HCT116 (cell line): ENCODE measurements around the gene RAMP3.

Source experiments
- CEBPB ChIP-seq: IDR thresholded peaks from 2 replicates; pipeline ENCODE4 v1.6.1; 2012; ENCODE audit warnings: low read depth
- EZH2 ChIP-seq: fragments of 200-600 bp; sonication (generic); IDR thresholded peaks from 2 replicates; pipeline ENCODE4 v1.6.1; 2017; ENCODE audit warnings: antibody characterized with exemption, mixed run types
- FOSL1 ChIP-seq: IDR thresholded peaks from 2 replicates; pipeline ENCODE4 v1.6.1; 2012; ENCODE audit warnings: low read depth
- POLR2A ChIP-seq: IDR thresholded peaks from 2 replicates; pipeline ENCODE4 v1.7.0; 2011; ENCODE audit warnings: borderline replicate concordance; ENCODE audit not compliant: insufficient read depth, insufficient read length; ENCODE audit errors: extremely low read depth
- POLR2AphosphoS5 ChIP-seq: IDR thresholded peaks from 2 replicates; pipeline ENCODE4 v1.6.1; 2011; ENCODE audit warnings: mild to moderate bottlenecking, low read depth, low read length, moderate library complexity
- RAD21 ChIP-seq: IDR thresholded peaks from 2 replicates; pipeline ENCODE4 v1.6.1; 2012; ENCODE audit warnings: low read depth, mild to moderate bottlenecking
- SP1 ChIP-seq: IDR thresholded peaks from 2 replicates; pipeline ENCODE4 v1.6.1; 2012; ENCODE audit warnings: low read depth
- ZNF274 ChIP-seq: fragments of 200-500 bp; sonication (Bioruptor generic); IDR thresholded peaks from 2 replicates; pipeline ENCODE4 v1.6.1; 2014; ENCODE audit warnings: mild to moderate bottlenecking, low read depth, low read length, inconsistent platforms
- TF ChIP-seq, protein P1 (sequence below): IDR thresholded peaks from 2 replicates; pipeline ENCODE4 v1.6.1; 2012
- TF ChIP-seq, protein P2 (sequence below), 3 experiments: fragments of 200-600 bp in 1 of 3; sonication (generic) in 1 of 3; IDR thresholded peaks in 2 of 3; conservative IDR thresholded peaks in 1 of 3; 2 replicates each; pipeline ENCODE4 v1.5.1; 2012 to 2017; ENCODE audit warnings: low read depth in 2 of 3, low read length in 2 of 3, antibody characterized with exemption in 1 of 3, borderline replicate concordance in 1 of 3, control low read depth in 1 of 3, mild to moderate bottlenecking in 1 of 3, mixed read lengths in 1 of 3, mixed run types in 1 of 3, moderate library complexity in 1 of 3; ENCODE audit not compliant: insufficient read depth in 1 of 3

GRCh38 chr7:45215601-45216062 lies 58.0 kb downstream of the RAMP3 start:
- TF ChIP-seq CEBPB (no peak), FOSL1 (no peak), EZH2 (no peak), POLR2A (no peak), RAD21 (no peak), ZNF274 (no peak), SP1 (no peak), POLR2AphosphoS5 (no peak)
- TF ChIP-seq, protein P1, sequence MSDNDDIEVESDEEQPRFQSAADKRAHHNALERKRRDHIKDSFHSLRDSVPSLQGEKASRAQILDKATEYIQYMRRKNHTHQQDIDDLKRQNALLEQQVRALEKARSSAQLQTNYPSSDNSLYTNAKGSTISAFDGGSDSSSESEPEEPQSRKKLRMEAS, result no peak
- TF ChIP-seq, protein P2, sequence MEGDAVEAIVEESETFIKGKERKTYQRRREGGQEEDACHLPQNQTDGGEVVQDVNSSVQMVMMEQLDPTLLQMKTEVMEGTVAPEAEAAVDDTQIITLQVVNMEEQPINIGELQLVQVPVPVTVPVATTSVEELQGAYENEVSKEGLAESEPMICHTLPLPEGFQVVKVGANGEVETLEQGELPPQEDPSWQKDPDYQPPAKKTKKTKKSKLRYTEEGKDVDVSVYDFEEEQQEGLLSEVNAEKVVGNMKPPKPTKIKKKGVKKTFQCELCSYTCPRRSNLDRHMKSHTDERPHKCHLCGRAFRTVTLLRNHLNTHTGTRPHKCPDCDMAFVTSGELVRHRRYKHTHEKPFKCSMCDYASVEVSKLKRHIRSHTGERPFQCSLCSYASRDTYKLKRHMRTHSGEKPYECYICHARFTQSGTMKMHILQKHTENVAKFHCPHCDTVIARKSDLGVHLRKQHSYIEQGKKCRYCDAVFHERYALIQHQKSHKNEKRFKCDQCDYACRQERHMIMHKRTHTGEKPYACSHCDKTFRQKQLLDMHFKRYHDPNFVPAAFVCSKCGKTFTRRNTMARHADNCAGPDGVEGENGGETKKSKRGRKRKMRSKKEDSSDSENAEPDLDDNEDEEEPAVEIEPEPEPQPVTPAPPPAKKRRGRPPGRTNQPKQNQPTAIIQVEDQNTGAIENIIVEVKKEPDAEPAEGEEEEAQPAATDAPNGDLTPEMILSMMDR (IDR thresholded peaks at IDR 0.05 in 2 of 3, conservative IDR thresholded peaks at IDR 0.05 in 1 of 3; ENCODE audit: borderline replicate concordance in 1 of 3, insufficient read depth in 1 of 3, low read depth in 2 of 3, low read length in 2 of 3), result no peak
